Neural progenitor cell (in vitro differentiated cells): ENCODE measurements around the gene TNFRSF6B.

Experiments used
- EZH2 ChIP-seq: fragments of 200-600 bp; sonication (generic); IDR thresholded peaks from 2 replicates; pipeline ENCODE4 v1.6.1; 2017; ENCODE audit warnings: antibody characterized with exemption, mild to moderate bottlenecking, moderate library complexity
- TF ChIP-seq, protein P1 (sequence below): fragments of 200-600 bp; sonication (generic); IDR thresholded peaks from 2 replicates; pipeline ENCODE4 v1.5.1; 2017; ENCODE audit warnings: antibody characterized with exemption, mild to moderate bottlenecking

GRCh38 chr20:63734946-63735858 lies 38.8 kb downstream of the TNFRSF6B start:
- TF ChIP-seq, protein P1, sequence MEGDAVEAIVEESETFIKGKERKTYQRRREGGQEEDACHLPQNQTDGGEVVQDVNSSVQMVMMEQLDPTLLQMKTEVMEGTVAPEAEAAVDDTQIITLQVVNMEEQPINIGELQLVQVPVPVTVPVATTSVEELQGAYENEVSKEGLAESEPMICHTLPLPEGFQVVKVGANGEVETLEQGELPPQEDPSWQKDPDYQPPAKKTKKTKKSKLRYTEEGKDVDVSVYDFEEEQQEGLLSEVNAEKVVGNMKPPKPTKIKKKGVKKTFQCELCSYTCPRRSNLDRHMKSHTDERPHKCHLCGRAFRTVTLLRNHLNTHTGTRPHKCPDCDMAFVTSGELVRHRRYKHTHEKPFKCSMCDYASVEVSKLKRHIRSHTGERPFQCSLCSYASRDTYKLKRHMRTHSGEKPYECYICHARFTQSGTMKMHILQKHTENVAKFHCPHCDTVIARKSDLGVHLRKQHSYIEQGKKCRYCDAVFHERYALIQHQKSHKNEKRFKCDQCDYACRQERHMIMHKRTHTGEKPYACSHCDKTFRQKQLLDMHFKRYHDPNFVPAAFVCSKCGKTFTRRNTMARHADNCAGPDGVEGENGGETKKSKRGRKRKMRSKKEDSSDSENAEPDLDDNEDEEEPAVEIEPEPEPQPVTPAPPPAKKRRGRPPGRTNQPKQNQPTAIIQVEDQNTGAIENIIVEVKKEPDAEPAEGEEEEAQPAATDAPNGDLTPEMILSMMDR, result no peak
- no peak for TF ChIP-seq EZH2
